Neutrophil (primary cell): ENCODE measurements around the gene SFSWAP.

Experiments
- H3K27ac ChIP-seq: fragments of 200-600 bp; sonication (generic); 2 replicates; pipeline ENCODE4 v1.5.1; 2016; ENCODE audit warnings: mild to moderate bottlenecking, moderate library complexity
- H3K27me3 ChIP-seq: fragments of 200-600 bp; sonication (generic); 2 replicates; pipeline ENCODE4 v1.6.0; 2016; ENCODE audit warnings: mild to moderate bottlenecking
- H3K36me3 ChIP-seq: fragments of 200-600 bp; sonication (generic); 2 replicates; pipeline ENCODE4 v1.5.1; 2017
- H3K4me1 ChIP-seq, 2 experiments: fragments of 200-600 bp in 1 of 2; sonication (generic) in 1 of 2; 1 replicate in 1 of 2; 2 replicates in 1 of 2; pipeline versions ENCODE4 v1.5.1 to v1.6.1; 2013 to 2016; ENCODE audit warnings: low read depth in 1 of 2, low read length in 1 of 2, mild to moderate bottlenecking in 1 of 2, moderate library complexity in 1 of 2; ENCODE audit not compliant: control insufficient read depth in 1 of 2, insufficient read depth in 1 of 2
- H3K4me3 ChIP-seq, 2 experiments: fragments of 200-600 bp in 1 of 2; sonication (generic) in 1 of 2; 1 replicate in 1 of 2; 2 replicates in 1 of 2; pipeline ENCODE4 v1.5.1; 2013 to 2016; ENCODE audit warnings: low read depth in 1 of 2, low read length in 1 of 2, mild to moderate bottlenecking in 1 of 2, moderate library complexity in 1 of 2
- H3K9me3 ChIP-seq: fragments of 200-600 bp; sonication (generic); 2 replicates; pipeline ENCODE4 v1.5.1; 2016
- TF ChIP-seq, protein P1 (sequence below): fragments of 200-600 bp; sonication (generic); IDR thresholded peaks from 2 replicates; pipeline ENCODE4 v1.5.1; 2016; ENCODE audit warnings: antibody characterized with exemption

Gene SFSWAP

DNA sequence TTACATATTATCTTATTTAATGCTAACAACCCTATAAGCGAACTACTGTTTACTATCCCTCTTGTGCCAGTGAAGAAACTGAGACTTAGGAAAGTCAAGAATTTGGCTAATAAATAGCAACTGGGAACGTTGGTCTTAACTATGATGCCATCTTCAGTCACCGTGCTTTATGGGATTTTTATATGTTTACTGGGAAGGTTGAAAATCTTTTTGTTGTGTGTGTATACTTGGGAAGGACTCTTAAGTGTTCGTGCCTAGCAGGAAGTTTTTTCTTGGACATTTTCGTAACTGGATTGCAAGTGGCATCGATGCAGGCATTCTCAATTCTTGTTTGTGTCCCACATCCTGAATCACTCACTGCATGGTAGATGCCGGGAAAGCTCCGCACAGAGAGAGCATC, 9.4 kb downstream of the SFSWAP start:
- Histone ChIP-seq H3K36me3 (peaks cover 92% of the 10 kb centered on the region), H3K9me3 (no peaks in the 10 kb centered on the region), H3K27me3 (no peaks in the 10 kb centered on the region), H3K27ac (no peak overlapping the region), H3K4me1 (no peaks in the 10 kb centered on the region), H3K4me3 (no peak overlapping the region)
- TF ChIP-seq, protein P1, sequence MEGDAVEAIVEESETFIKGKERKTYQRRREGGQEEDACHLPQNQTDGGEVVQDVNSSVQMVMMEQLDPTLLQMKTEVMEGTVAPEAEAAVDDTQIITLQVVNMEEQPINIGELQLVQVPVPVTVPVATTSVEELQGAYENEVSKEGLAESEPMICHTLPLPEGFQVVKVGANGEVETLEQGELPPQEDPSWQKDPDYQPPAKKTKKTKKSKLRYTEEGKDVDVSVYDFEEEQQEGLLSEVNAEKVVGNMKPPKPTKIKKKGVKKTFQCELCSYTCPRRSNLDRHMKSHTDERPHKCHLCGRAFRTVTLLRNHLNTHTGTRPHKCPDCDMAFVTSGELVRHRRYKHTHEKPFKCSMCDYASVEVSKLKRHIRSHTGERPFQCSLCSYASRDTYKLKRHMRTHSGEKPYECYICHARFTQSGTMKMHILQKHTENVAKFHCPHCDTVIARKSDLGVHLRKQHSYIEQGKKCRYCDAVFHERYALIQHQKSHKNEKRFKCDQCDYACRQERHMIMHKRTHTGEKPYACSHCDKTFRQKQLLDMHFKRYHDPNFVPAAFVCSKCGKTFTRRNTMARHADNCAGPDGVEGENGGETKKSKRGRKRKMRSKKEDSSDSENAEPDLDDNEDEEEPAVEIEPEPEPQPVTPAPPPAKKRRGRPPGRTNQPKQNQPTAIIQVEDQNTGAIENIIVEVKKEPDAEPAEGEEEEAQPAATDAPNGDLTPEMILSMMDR: no peak

DNA sequence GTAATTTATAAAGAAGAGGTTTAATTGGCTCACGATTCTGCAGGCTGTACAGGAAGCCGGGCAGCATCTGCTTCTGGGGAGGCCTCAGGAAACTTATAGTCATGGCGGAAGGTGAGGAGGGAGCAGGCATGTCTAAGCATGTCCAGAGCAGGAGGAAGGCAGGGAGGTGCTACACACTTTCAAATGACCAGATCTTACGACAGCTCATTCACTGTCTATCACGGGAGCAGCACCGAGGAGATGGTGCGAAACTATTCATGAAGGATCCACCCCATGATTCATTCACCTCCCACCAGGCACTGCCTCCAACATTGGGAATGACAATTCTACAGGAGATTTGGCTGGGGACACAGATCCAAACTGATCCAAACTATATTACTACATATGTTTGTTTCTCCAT, 10.0 kb downstream of the SFSWAP start:
- H3K27ac ChIP-seq: no peak overlapping the region
- no peaks in the 10 kb centered on the region for H3K9me3 ChIP-seq
- H3K27me3 ChIP-seq: no peaks in the 10 kb centered on the region
- no peaks in the 10 kb centered on the region for H3K4me1 ChIP-seq
- H3K4me3 ChIP-seq: no peak overlapping the region
- H3K36me3 ChIP-seq: peaks cover 92% of the 10 kb centered on the region
- TF ChIP-seq, protein P1: no peak

DNA sequence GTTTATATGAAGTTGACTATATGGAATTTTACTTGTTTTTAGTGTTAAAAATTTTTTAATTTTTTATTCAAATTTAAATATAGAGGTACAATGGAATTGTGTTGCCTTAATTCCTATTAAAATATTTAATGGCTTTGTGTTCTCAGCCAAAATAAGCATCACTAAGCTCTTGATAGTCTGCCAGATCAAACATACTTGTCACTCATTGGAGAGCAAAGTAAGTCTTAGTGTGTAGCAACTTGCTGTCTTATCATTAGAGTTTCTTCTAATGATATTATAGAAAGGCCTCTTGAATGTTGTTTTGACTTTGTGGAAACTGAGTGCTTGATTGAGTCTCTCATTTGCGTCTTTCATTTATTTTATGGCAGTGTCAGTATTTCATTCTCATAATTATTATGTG, 10.7 kb downstream of the SFSWAP start:
- TF ChIP-seq, protein P1: no peak
- no peak overlapping the region for H3K4me3 ChIP-seq
- no peaks in the 10 kb centered on the region for H3K27me3 ChIP-seq
- no peak overlapping the region for H3K27ac ChIP-seq
- peaks cover 92% of the 10 kb centered on the region for H3K36me3 ChIP-seq
- H3K9me3 ChIP-seq: no peaks in the 10 kb centered on the region
- no peaks in the 10 kb centered on the region for H3K4me1 ChIP-seq

DNA sequence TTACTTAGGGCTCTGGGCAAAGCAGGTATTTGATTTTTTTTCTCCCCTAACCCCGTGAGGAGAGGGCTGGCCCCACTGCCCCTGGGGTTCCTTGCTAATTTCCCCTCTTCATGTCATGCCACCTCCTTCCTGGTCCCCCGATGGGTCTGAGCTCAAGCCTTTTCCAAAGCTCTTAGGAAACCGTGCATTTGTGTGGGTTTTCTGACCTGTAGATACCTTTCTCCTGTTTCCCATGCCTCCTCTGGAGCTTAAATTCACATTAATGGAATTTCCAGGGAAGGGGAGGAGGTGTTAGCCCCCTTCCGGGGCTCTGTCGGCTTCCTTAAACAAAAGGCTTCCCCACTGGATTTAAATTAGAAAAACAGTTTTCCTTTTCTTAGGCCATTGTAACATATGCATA, 12.6 kb downstream of the SFSWAP start:
- Histone ChIP-seq H3K4me3 (no peak overlapping the region), H3K9me3 (no peaks in the 10 kb centered on the region), H3K36me3 (peaks cover 92% of the 10 kb centered on the region), H3K4me1 (no peaks in the 10 kb centered on the region), H3K27me3 (no peaks in the 10 kb centered on the region), H3K27ac (no peak overlapping the region)
- TF ChIP-seq, protein P1: no peak

DNA sequence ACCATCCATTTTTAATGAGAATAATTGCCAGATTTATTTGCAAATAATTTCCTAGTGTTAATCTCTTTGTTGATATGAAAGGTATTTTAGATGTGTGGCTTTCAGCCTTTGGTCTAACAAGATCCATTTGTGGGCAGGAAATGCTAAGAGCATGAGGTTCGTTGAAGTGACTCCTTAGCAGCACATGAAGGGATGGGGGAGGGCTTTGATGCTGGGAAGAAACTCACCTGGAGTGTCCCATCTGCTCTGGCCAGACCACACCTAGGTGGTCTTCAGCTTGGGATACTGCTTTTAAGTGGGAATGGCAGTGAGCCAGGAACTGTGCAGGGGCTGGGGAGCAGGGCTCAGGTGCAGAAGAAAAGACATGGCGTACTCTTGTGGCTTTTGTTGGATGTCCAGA, 13.6 kb downstream of the SFSWAP start:
- Histone ChIP-seq H3K27ac (no peak overlapping the region), H3K36me3 (peaks cover 92% of the 10 kb centered on the region), H3K9me3 (no peaks in the 10 kb centered on the region), H3K27me3 (no peaks in the 10 kb centered on the region), H3K4me3 (no peak overlapping the region), H3K4me1 (no peaks in the 10 kb centered on the region)
- TF ChIP-seq, protein P1: no peak

DNA sequence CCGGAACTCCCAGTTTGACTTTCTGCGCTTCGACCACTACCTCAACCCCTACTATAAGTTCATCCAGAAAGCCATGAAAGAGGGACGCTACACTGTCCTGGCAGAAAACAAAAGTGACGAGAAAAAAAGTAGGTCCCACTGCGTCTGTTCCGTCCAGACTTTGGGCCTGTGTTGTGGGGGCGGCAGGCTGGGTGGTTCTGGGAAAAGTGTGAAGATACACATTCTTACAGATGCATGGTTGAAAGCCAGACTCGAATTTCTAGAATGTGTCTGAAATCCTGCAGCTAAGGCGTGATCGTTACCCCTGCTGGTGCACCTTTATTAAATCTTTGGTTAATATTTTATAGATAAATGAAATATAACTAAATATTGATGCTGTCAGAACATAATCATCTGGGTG, 14.6 kb downstream of the SFSWAP start:
- TF ChIP-seq, protein P1: no peak
- peaks cover 92% of the 10 kb centered on the region for H3K36me3 ChIP-seq
- H3K9me3 ChIP-seq: no peaks in the 10 kb centered on the region
- H3K27me3 ChIP-seq: no peaks in the 10 kb centered on the region
- no peak overlapping the region for H3K4me3 ChIP-seq
- H3K4me1 ChIP-seq: no peaks in the 10 kb centered on the region
- no peak overlapping the region for H3K27ac ChIP-seq
